Skeletal muscle cell (primary cell): ENCODE data around the gene TNIK.

ENCODE experiments used
- DNase-seq: peaks from one replicate; pipeline ENCODE4 v3.0.0-alpha.2; 2010; ENCODE audit warnings: low read depth
- H3K4me3 ChIP-seq: 2 replicates; pipeline ENCODE4 v1.5.1; 2011; ENCODE audit warnings: low read depth, mild to moderate bottlenecking, control low read depth, low read length, moderate library complexity

Gene TNIK

GRCh38 chr3:171169866-171170265, 290.3 kb downstream of the TNIK start:
- no peak overlapping the region for H3K4me3 ChIP-seq
- DNase-seq, result no peak

DNA sequence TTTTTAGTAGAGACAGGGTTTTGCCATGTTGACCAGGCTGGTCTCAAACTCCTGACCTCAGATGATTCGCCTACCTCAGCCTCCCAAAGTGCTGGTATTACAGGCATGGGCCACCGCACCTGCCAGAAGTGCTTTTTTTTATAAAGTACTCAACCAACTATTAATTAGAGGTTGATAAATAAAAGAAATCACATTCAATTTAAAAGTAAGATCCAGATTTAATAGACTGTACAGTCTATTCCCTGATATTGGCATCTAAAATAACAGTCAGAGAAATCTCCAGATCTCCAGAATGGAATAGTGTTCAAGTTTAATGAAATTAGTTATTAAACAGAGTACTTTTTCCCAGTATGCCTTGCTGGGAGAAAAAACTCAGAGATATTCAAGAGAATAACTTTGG, 290.8 kb downstream of the TNIK start:
- H3K4me3 ChIP-seq, result no peak overlapping the region
- no peak for DNase-seq

DNA sequence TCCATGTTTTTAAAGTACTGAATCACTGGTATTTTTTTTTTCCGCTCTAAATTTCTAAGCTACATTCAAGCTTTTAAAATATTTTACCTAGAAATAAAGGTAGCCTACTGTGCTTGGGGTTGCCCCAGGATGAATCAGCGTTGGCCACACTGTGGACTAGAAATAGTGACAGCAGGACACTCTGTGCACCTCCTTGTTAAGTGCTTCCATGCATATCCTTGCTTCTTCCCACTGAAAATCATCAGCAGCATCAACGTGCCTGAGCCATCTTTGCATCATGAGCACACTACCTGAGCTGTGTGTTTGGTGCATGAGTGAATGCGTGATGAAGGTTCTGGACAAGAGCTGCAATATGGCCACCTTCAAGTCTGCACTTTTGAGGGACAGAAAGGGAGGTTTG, 291.7 kb downstream of the TNIK start:
- no peak for DNase-seq
- no peak overlapping the region for H3K4me3 ChIP-seq

DNA sequence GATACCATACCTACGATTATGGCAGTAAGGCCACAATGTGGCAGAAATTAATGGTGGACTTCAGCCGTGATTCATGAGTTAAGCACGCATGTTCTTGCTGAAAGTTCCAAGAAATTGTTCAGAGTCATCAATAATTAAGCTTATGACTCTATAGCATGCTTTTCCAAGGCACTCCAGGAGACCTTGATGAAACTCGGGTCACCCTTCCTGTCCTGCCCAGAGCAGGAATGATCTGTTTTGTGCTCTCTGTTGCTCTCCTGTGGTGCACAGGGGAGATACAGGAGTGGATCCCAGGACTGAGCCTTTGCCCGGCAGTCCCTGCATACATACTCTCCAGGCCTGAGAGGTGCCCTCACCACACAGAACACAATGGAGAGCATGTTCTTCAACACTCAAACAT, 292.1 kb downstream of the TNIK start:
- no peak overlapping the region for H3K4me3 ChIP-seq
- DNase-seq, result no peak

GRCh38 chr3:171165983-171166382, 294.2 kb downstream of the TNIK start:
- H3K4me3 ChIP-seq, result no peak overlapping the region
- no peak for DNase-seq

DNA sequence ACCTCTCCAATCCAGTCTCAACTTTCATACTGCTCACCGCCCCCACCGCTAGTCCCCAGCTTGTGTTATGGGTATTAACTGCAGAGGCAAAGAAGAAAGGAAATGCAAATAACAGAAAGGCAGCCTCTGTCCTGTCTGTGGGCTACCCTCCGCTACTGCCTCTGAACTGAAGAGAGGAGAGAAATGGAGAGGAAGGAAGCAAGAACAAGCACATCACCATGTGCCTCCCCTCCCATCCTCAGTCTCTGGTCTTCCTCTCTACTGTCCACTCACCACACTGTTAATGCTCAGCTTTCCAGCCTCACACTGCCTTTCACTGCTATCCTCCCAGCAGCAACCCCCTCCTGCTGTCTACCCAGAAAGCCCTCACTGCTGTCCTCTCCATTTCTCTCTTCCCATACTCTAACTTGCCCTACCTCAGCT, 294.7 kb downstream of the TNIK start:
- H3K4me3 ChIP-seq, result no peak overlapping the region

GRCh38 chr3:171164067-171164465, 296.1 kb downstream of the TNIK start:
- no peak for DNase-seq
- no peak overlapping the region for H3K4me3 ChIP-seq

More for the DNA sequence above, 294.7 kb downstream of the TNIK start:
- no peak for DNase-seq

GRCh38 chr3:171163101-171164066, 296.8 kb downstream of the TNIK start:
- H3K4me3 ChIP-seq, result no peak overlapping the region
- DNase-seq, result no peak

GRCh38 chr3:171160325-171160724, 299.9 kb downstream of the TNIK start:
- DNase-seq, result no peak
- no peak overlapping the region for H3K4me3 ChIP-seq

- DNase-seq, result no peak
- no peak overlapping the region for H3K4me3 ChIP-seq
These were observed 300.4 kb downstream of the TNIK start for GRCh38 chr3:171159822-171160157.

DNA sequence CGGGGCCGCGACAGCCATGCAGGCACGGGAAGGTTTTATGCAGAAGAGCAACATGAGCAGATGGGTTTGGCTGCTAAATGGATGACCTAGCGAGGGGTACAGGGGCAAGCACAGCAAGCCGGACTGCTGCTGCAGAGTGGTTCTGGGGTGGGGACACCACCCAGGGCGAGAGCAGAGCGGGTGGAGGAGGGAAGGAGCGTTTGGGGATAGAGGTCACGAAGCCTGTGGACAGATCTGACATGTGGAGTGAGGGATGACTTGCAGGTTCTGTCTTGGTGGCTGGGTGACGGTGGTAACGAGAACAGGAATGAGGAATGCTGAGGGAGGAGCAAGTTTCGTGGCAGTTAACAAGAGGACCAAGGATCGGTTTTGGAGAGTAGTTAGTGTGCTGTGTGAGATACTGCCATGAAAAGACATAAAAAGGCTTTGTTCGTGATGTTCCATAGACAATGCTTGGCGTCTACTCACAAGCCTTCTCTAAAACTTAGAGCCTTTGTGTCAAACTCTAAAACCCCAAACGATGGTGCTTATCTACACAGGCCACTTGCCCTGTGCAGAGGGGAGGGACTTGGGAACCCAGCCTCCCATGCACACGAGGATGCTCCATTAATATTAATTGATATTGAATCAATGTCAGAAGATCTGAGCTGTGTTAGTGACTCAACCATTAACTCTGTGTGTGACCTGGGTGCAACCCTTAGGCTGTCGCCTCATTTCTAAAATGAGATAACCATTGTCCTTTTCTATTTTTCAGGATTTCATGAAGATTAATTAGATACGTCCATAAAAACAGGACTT, 301.0 kb downstream of the TNIK start:
- no peak overlapping the region for H3K4me3 ChIP-seq
- no peak for DNase-seq

GRCh38 chr3:171157980-171158379, 302.2 kb downstream of the TNIK start:
- DNase-seq, result no peak
- no peak overlapping the region for H3K4me3 ChIP-seq

- no peak overlapping the region for H3K4me3 ChIP-seq
- no peak for DNase-seq
These were observed 302.9 kb downstream of the TNIK start for GRCh38 chr3:171157286-171157685.

- H3K4me3 ChIP-seq, result no peak overlapping the region
- DNase-seq, result no peak
These were observed 303.7 kb downstream of the TNIK start for GRCh38 chr3:171156401-171157010.

DNA sequence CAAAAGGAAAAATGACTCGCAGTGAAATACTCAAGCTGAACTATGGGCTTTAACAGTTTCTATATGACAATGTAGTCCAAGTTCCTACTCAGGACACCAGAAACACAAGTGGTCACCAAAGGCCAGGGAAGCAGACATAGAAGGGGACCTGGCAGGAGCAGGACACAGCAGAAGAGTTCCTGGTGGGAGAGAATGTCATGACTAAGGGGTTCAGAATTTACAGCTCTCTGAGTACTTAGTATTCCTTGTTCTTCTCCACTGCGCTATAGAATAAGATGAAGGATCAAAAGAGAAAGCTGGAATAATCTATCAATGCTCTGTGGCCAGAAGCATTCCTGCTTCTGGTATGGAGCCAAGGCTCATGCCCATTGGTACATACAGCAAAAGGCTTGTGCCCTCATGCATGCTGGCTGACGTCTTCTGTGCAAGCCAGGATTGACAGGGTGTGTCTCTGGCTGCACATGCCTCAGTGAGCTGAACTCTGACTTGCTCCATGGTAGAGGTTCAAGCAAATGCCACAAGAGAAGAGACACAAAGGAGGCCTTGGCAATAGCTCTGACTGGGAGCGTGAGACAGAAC, 305.0 kb downstream of the TNIK start:
- no peak overlapping the region for H3K4me3 ChIP-seq
- no peak for DNase-seq

DNA sequence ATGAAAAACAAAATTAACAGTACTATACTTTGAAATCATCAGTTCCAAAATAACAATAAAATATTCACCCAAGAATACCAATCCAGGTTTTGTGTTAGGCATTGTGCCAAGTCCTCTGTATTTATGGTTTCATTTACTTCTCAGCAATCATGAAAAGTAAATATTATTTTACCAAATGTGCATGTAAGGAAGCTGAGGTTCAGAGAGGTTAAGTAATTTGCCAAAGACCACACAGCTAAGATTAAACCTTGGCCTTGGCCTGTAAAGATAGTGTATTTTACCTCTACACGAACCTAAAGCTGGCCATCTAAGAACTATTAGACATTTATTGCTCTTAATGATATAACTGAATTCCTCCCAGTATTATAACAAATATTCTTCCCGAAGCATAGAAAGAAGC, 309.3 kb downstream of the TNIK start:
- no peak for DNase-seq
- no peak overlapping the region for H3K4me3 ChIP-seq

GRCh38 chr3:171149526-171150116, 310.6 kb downstream of the TNIK start:
- DNase-seq, result no peak
- H3K4me3 ChIP-seq, result no peak overlapping the region

DNA sequence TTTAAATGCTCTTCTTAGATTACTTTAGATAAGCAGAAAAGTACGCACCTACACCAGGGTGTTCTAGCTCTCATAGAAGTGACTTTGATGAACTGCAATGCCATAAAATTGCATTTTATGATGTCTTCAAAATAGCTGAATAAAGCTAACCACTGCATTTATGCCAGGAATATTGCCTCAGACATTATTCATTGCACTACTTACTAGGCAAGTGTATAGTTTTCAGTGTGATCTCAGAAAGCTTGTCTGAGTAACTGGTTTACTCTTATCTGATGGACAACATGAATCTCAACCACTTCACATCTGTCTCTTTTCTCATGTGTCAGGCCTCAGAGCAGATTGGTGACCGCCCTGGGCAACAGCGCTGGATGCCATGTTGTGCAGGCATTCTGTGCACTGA, 314.4 kb downstream of the TNIK start:
- no peak overlapping the region for H3K4me3 ChIP-seq
- no peak for DNase-seq

DNA sequence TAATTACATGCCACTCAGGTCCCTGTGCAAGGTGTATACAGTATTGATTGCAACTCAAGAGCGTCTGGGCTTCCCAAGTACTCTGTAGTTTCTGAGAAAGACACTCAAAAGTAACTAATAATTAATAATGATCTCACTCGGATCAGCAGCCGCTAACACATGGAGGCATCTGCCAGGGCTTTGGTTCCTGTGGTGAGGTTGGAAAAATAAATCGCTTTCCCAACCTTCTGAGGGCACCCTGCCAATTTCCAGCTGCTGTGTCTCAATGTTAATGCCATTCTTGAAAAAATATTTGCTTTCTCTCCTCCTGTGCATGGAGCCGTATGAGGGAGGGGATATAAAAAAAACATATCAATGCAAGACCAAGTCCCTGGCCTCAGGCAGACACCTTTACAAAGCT, 317.2 kb downstream of the TNIK start:
- DNase-seq, result no peak
- H3K4me3 ChIP-seq, result no peak overlapping the region

DNA sequence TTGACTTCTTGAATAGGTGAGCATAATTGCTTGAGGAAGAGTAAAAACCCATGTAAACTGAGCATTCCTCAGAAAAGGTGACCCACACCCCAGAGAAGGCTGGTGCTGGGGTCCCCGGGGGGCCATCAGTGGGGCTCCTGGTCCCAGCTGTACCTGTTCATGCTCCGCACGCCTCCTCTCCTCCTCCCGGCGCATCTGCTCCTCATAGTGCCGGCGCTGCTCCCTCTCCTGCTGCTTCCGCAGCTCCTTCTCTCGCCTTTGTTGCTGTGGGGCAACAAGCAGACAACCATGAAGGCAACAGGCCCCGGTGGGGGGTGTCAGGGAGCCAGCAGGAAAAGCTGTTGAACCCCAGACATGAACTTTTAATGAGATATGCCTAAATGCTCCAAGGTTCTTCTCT, 320.0 kb downstream of the TNIK start:
- no peak for DNase-seq
- no peak overlapping the region for H3K4me3 ChIP-seq
